Fibroblast of the conjunctiva (primary cell): Measurements from ENCODE around the gene NOA1.
A peak's percentile ranks its signal among the peaks of the same experiment; 100 is the strongest.

Experiments used
- DNase-seq: peaks from one replicate; pipeline ENCODE4 v3.0.0-alpha.2; 2010; ENCODE audit warnings: low read depth

NOA1 gene

DNA sequence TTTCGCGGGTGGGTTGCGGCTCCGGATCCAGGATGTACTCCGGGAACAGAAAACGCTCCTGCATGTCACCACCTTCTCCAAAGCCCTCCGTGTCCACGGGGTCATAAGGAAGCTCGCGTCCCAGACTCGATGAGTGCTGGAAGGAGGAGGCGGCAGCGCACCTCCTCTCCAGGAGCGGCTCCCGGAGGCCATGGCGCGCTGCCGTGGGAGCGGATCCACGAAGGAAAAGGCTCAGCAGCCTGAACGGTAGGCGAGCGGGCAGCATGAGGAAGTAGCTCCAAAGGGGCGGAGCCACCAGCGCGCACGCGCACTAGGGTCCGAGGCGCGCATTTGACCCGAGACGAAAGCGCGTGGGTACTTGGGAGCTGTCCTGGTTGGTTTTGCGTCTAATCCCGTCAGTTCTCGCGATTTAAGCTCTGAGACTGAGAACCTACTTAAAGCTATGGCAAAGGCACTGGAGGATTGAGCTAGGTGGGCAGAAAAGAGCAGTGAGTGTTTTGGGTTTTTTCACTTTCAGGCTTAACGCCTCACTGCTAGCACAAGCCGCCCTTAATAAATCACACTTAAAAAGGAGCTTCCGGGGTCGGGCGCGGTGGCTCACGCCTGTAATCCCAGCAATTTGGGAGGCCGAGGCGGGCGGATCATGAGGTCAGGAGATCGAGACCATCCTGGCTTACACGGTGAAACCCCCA is at the start of gene NOA1:
Gene NOA1 (minus strand): TSS at position 286 of the 692 bp plus-strand sequence. CDS start 21 bp downstream, at position 265.
- DNase-seq, result peak; percentile 99

DNA sequence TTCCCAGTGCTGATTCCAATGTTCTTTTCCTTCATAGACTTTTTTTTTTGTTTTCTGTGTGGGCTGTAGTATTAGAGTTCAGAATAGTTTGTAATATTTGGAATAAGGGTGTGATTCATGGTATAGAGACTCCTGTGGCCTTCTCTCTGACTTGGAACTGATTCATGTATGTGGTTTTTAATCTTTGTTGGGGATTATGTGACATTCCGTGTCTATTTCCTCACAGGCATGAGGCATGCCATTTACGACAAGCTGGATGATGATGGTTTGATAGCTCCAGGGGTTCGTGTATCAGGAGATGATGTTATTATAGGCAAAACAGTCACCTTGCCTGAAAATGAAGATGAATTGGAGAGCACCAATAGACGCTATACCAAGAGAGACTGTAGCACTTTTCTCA is 45.7 kb upstream of the NOA1 start:
- DNase-seq, result no peak

DNA sequence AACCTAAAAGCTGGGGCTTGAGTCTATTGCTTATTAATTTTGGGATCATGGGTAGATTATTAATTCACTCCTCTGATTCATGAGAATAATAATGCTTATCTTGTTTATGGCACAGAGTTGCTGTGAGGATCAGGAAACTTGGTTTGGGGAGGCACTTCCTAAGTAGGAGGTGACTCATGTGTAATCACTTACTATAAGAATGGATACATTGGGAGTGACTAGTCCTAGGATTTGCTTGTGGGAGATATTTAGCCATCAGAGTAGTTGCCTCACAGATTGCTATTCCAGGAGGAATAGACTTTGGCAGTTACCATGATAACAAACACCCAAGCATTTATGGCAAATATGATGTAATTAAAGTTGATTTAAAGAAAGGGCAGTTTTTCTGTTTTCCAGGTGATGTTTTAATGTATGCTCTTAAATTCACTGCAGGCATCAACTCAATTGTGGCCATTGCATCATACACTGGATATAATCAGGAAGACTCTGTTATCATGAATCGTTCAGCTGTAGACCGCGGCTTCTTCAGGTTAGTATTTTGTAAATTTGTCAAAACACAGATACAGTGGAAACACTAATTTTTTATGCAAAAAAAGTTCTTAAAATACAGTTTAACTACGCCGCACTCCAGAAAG is 43.2 kb upstream of the NOA1 start:
- DNase-seq, result peak; percentile 18

DNA sequence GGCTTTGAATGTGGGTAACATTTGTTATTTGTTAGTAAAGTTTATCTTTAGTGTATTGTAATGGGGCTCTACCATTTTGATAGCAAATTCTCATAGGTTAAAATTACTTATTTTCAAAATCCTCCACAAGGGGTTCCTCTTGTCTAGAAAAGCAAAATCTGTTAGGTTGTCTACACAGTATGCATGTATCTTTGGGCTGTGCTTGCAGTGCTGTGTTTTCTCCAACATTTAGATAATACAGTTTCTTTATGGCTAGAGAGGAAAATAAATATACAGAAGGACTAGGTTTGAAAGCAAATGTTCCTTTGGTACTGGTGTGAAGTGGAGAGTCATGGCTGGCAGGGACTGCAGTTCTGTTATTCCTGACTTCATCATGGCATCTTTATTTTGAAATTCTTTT is 41.6 kb upstream of the NOA1 start:
- no peak for DNase-seq

DNA sequence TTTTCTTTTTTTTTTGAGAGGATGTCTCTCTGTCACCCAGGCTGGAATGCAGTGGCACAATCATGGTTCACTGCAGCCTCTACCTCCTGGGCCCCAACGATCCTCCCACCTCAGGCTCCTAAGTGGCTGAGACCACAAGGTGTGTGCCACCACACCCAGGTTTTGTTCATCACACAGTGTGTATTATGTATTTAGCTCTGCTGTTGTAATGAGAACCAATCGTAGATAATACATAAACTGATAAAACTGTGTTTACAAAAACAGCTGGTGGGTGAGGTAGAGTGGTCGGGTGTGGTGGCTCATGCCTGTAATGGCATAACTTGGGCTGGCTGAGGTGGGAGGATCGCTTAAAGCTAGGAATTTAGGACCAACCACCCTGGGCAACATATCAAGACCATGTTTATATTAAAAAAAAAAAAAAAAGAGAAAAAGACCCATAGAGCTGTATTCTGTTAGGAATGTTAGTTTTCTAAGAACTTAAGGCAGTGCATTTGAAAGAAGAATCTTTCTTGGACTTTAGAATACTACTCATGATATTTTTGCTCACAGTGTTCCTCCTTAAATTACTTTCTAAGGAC is 36.2 kb upstream of the NOA1 start:
- DNase-seq, result no peak

DNA sequence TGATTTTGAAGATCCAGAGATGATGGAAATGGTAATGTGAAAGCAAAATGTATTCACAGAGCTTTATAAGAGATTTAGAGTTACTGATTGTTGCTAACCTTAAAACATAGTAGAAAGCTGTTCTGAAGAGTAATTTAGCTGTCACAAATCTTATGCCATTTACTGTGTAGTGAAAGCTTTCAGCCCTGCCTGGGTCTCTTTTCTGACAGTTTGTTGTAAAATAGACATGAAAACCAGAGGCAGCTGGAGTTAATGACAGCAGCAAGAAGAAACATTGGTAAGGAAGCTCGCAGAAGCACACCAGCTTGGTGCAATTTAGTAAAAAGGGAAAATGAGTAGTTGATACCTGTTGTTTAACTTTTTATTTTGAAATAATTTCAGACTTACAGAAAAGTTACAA is 22.3 kb upstream of the NOA1 start:
- no peak for DNase-seq

DNA sequence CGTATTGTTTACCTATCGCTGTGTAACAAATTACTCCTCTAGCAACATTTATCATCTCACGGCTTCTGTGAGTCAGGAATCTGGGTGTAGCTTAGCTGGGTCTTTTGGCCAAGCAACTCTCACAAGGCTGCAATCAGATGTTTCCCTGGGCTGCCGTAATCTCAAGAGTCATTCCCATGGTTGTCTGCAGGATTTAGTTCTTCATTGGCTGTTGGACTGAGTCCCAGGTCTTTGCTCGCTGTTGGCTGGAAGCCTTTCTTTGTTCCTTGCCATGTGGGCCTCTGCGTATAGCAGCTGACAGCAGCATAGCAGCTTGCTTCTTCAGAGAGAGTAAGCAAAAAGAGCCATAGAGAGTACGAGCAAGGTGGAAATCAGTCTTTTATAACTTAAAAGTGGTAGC is 18.1 kb upstream of the NOA1 start:
- peak; percentile 93 for DNase-seq

DNA sequence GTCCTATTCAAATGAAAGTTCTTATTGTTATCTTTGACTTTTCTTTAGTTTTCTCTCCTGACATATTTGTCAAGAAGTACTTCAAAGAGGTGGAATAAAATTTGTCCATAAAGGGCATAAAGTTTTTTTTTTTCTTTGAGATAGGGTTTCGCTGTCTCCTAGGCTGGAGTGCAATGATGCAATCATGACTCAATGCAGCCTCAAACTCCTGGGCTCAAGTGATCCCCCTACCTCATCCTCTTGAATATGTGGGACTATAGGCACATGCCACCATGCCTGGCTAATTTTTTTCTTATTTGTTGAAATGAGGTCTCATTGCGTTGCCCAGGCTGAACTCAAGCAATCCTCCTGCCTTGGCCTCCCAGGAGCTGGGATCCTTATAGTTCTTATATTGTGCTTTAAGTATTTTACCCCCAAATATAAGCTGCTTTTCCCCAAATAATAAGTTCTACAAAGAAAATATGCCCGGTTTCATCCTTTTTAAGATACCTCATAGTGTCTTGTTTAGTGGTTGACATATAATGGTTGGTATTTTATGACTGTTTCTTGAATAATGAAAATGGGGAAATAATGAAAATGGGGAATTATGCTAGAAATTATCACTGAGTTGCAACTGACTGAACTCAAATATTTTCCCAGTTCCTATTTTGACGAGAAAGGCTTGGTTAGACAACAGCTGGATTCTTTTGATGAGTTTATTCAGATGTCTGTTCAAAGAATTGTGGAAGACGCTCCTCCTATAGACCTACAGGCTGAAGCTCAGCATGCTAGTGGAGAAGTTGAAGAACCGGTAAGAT is 12.9 kb upstream of the NOA1 start:
- DNase-seq, result peak; percentile 47

DNA sequence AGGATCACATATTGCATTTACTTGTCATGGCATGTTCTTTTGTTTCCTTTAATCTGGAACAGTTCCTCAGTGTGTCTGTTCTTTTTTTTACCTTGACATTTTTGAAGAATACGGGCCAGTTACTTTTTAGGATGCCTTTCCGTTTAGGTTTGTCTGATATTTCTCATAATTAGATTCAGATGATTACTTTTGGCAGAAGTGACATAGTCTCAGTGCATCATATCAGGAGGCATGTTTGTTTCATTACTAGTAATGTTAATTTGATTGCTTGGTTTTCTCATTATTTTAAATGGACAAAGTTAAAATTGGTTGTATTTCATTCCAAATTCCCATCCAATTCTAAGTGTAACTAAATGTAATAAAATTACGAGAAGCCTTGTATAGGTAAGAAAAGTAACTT is 9.5 kb upstream of the NOA1 start:
- DNase-seq, result no peak

DNA sequence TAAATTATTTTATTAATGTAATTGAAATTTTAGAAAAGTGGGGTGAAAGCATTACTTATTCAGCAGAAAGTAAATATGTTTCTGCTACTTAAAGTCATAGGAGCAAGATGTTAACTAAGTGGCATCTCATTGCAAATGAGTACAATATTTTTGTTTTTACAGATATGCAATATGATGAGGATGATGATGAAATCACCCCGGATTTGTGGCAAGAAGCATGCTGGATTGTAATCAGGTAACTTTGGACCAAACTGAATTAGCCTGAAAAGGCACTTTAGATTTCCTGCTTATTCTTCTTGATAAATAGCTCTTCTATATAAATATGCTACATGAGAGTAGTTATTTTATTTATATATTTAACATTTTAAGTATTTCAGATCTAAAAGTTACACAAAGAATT is 8.8 kb upstream of the NOA1 start:
- peak; percentile 6 for DNase-seq

DNA sequence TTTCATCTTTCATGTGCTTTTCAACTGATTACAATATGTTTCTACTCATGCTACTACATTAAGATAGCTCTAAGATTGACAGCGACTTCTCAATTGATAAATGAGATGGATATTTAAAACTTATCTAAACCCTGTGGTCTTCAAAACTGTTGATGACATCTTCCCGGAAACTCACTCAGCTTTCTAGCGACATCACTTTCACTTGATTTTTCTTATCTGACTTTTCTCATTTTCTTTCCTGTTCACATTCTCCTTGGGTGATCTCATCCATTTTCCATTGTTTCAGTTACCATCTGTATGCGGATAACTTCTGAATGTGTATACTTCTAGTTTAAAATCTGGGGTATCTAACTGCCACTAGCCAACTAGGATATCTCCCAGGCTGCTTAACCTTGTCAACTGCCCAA is 4.4 kb upstream of the NOA1 start:
- no peak for DNase-seq

DNA sequence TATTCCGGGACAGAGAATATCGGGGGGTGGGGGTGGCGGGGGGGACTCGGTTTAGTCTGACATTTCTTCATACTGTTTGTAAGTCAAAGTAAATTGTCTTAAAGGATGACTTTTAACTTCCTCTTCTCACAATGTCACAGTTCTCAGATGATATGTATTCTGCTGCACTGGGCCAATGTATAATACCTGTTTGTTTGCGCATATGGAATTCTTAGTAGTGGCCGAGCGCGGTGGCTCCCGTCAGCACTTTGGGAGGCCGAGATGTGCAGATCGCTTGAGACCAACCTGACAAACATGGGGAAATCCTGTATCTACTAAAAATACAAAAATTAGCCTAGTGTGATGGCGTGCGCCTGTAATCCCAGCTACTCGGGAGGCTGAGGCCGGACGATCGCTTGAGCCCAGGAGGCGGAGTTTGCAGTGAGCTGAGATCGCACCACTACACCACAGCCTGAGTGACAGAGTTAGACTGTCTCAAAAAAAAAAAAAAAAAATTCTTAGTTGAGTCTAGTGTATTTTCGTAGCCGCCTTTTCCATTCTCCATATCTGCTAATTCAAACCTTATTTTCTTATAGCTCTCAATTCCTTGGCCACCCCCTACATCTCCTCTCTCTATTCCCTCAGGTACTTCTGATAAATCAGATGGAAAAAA is 2.1 kb upstream of the NOA1 start:
- DNase-seq, result no peak

DNA sequence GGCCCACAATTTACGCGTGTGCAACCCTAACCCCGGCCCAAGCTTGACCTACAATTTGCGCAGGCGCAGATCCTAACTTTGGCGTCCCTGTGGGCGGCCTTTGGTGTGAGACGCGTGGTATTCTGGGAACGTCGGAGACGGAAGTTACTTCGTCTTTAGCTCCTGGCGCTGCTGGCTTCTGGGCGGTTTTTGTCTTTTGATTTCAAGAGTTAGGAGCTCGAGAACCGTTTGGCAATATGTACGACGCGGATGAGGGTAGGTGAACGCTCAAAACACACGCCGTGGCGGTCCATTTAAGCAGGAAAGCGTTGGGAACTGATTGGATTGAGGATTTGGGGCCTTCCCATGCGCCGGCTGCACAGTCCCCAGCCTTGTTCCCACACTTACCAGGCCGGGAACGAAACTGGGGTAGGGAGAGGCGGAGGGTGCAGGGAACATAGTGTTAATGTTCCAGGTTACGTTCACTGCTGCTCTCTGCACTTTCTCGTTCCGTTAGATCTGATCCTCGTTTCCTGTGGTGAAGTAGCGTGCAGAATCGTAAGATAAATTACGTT is 1.4 kb upstream of the NOA1 start, which contains the start of gene POLR2B:
Gene POLR2B (plus strand): TSS at position 147 of the 554 bp plus-strand sequence. CDS start 90 bp downstream, at position 237.
- DNase-seq, result peak; percentile 92

DNA sequence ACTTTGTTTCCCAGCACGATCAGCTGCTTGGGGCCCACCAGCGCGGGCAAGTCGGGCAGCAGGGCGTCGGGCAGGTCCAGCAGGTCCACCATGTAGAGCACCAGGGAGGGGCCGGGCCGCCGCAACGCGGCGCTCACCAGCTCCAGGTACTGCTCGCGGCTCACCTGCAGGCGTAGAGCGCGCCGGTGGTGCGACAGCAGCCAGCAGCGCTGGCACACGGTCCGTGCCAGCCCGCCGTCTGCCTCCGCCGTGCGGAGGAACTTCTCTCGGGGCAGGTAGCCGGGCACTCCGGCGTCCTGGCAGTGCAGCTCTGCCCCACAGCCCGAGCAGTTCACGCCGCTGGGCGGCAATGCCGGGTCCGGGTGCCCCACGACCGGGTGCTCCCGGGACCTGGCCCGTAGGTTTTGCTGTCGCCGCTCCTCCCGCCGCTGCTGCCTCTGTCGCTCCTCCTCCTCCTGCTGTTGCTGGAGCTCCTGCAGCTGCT is 527 bp downstream of the NOA1 start:
- no peak for DNase-seq

DNA sequence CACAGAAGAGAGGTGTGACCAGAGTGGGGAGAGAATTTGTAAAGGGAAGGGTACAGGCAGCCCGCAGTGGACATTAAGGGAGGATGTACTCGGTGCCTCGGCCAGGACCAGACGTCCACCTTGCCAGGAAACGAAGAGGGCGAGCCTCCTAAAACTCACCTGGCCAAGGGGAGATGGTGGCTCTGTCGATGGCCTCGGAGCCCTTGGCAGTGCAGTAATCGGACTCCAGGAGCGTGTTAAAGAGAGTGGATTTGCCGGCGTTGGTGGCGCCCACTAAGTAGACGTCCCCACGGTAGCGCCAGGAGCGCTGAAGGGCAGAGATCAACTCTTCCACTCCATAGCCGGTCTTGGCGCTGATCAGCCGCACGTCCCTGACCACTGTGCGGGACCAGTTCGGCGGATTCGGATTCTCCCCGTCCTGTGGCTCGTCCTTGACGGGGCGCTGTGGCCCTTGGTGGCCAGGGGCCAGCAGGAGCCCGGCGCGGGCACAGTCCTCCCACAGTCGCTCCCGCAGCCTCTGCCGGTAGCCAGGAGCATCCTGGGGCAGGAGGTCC is 1.0 kb downstream of the NOA1 start:
- no peak for DNase-seq

DNA sequence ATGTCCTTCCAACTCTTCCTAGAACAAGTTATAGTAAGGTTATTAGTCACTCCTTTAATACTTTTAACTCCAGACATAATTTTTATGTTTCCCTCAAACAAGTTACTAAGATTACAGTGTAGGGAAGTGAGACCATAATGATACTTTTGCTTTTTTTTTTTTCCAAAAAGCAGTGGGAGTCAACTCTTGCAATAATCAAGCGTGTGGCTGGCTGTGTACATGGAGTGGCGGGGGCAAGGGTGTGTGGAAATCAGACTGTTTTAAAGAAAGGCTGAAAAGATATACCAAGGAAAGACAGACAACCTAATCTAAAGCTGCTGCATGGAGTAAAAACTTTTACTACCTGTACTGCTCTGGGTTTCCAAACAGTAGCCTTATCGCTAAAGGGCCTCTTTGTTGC is 4.1 kb downstream of the NOA1 start:
- DNase-seq, result no peak

DNA sequence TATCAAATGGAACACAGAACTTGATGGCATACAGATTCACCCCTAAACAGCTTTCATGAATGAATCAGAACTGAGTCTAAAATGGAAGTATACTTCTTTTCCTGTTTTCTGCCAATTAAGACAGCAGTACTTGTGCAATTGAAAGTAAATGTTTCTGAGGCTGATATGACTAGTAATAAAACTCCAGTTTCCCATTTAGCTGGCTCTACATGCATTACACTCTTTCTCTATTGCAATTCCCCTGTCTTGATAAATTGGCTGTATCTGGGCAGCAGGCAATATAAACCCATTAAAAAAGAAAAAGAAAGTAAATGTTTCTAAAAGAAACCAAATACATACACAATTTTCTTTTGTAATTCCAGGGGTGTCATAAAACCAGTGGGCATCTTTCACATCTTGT is 4.6 kb downstream of the NOA1 start:
- no peak for DNase-seq

DNA sequence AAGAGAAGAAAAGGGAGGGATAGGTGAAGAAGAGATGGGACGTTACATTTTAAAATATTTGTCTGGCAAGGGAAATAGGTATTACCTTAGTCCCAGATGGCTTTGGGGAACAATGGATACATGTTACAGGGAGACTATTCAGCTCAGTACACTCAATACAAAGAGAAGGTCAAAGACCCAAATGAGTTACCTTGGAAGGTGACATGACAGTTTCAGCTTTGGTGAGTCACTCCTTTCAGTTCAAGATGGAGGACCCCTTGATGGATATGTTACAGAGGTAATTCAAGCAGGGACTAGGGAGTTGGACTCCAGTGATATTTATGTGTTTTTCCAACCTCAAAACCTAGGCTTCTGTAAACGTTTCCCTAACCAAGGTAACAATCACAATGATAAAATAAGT is 5.0 kb downstream of the NOA1 start:
- DNase-seq, result no peak

DNA sequence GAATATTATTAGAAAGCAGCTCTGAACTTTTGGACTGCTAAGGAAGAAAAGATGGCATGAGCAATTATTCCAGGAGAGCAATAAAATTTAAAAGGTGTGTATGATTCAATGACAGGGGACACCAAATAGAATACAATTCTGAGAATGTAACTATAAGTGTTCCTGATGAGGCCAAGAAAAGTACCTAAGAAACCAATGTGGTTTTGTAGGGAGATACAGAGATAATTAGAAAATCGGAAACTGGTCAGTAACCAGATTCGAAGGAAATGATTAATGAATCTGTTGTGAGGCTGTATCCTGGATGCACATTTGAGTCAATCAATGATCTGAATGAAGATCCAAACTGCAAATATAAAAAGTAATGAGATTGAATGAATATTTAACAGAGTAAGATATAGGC is 6.0 kb downstream of the NOA1 start:
- DNase-seq, result no peak

DNA sequence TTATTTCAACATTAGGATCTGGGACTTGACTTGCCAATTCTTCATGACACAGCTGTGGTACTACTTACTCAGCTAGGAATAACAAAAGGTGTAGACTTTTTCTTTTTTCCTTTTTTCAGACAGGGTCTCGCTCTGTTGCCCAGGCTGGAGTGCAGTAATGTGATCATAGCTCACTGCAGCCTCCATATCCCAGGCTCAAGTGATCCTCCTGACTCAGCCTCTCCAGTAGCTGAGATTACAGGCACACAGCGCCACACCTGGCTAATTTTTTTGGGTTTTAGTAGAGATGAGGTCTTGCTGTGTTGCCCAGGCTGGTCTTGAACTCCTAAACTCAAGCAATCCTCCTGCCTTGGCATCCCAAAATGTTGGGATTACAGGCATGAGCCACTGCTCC is 16.3 kb downstream of the NOA1 start:
- DNase-seq, result no peak

DNA sequence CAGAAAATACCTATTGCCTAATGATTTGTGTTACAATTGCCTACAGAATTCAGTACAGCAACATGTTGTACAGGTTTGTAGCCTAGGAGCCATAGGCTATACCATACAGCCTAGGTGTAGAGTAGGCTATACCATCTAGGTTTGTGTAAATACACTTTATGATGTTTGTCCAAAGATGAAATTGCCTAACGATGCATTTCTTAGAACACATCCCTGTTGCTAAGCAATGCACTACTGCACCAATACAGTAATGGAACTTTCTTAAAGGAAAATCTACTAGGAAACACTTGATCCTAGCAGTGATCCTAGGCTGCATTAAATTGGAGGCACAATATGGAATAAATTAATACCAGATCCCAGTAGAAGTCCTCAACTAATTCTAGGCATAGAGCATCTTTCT is 18.3 kb downstream of the NOA1 start:
- no peak for DNase-seq
